GM12878 (cell line): ENCODE data around the gene KIF1C. TPM values are rescaled to one million over a fixed set of nuclear protein-coding genes. Genes with fewer than 3 reads are reported as not detected.

Source experiments
- ATAC-seq: fragments of 200-7000 bp; cut with Tn5 transposase; 3 replicates; pipeline ENCODE4 v1.9.1; 2020; ENCODE audit warnings: mild to moderate bottlenecking, moderate library complexity
- BruUV-seq: library from RNA; stranded (reverse); fragments of 400-500 nt; replicated peaks from 2 replicates; lab custom pipeline; 2021; lab: Mats Ljungman, UMichigan
- CTCF ChIA-PET: fragments of 300-600 bp; sonication (Branson Sonifier 250); formaldehyde crosslinking; extraction: SDS; loops from one replicate; lab custom pipeline; 2021; ENCODE audit warnings: inconsistent platforms; lab: Yijun Ruan, JAX
- POLR2A ChIA-PET: fragments of 350-600 bp; formaldehyde crosslinking; extraction: SDS; loops from one replicate; lab custom pipeline; 2021; ENCODE audit warnings: inconsistent platforms; lab: Charles Lee
- RAD21 ChIA-PET: fragments of 300-600 bp; sonication (Branson Sonifier 250); formaldehyde crosslinking; loops from one replicate; lab custom pipeline; 2023; ENCODE audit warnings: antibody characterized with exemption; ENCODE audit not compliant: unreplicated experiment; lab: Charles Lee
- SMC1A ChIA-PET: fragments of 300-600 bp; sonication (Branson Sonifier 250); formaldehyde crosslinking; loops from one replicate; lab custom pipeline; 2023; ENCODE audit not compliant: unreplicated experiment, uncharacterized antibody; lab: Charles Lee
- DNase-seq: peaks from one replicate; pipeline ENCODE4 v3.0.0-alpha.2; 2011; ENCODE audit warnings: low read depth, low spot score
- FAIRE-seq: peaks from 3 replicates; lab custom pipeline; 2011; peaks lifted over from hg19 to GRCh38; lab: Jason Lieb, UNC
- H2AFZ ChIP-seq: 2 replicates; pipeline ENCODE4 v1.6.0; 2011; ENCODE audit warnings: low read depth, low read length, control low read depth; ENCODE audit not compliant: control insufficient read depth
- H3K27ac ChIP-seq: 2 replicates; pipeline ENCODE4 v1.5.1; 2011; ENCODE audit warnings: control low read depth; ENCODE audit not compliant: control insufficient read depth, insufficient read depth
- H3K27me3 ChIP-seq, 2 experiments: replicated peaks in 1 of 2; 2 replicates each; pipeline versions ENCODE4 v1.6.0 to v1.6.1; 2011; ENCODE audit warnings: low read length in 1 of 2; ENCODE audit not compliant: control insufficient read depth in 2 of 2, insufficient read depth in 2 of 2
- H3K36me3 ChIP-seq, 2 experiments: 2 replicates each; pipeline ENCODE4 v1.5.1; 2011; ENCODE audit warnings: low read length in 1 of 2; ENCODE audit not compliant: control insufficient read depth in 2 of 2, insufficient read depth in 2 of 2
- H3K4me1 ChIP-seq: 2 replicates; pipeline ENCODE4 v1.6.1; 2011; ENCODE audit warnings: mild to moderate bottlenecking, low read length, moderate library complexity, mixed read lengths; ENCODE audit not compliant: control insufficient read depth, insufficient read depth
- H3K4me2 ChIP-seq: 2 replicates; pipeline ENCODE4 v1.6.0; 2011; ENCODE audit warnings: control low read depth; ENCODE audit not compliant: control insufficient read depth, insufficient read depth
- H3K4me3 ChIP-seq: fragments of 200-600 bp; sonication (generic); 2 replicates; pipeline ENCODE4 v1.5.1; 2016
- H3K79me2 ChIP-seq: 2 replicates; pipeline ENCODE4 v1.6.0; 2011; ENCODE audit warnings: low read length; ENCODE audit not compliant: control insufficient read depth, insufficient read depth
- H3K9ac ChIP-seq: 2 replicates; pipeline ENCODE4 v1.8.0; 2011; ENCODE audit warnings: low read length, control low read depth, mixed read lengths; ENCODE audit not compliant: control insufficient read depth, insufficient read depth
- H3K9me3 ChIP-seq: replicated peaks from 3 replicates; pipeline ENCODE4 v1.5.1; 2011; ENCODE audit warnings: mild to moderate bottlenecking, low read length; ENCODE audit not compliant: control insufficient read depth, insufficient read depth
- H4K20me1 ChIP-seq: 2 replicates; pipeline ENCODE4 v1.6.0; 2011; ENCODE audit not compliant: control insufficient read depth, insufficient read depth
- ATF7 ChIP-seq: fragments of 450-650 bp; IDR thresholded peaks from 2 replicates; pipeline ENCODE4 v1.6.1; 2016; ENCODE audit warnings: low read depth, mild to moderate bottlenecking
- BMI1 ChIP-seq: fragments of 450-650 bp; IDR thresholded peaks from 2 replicates; pipeline ENCODE4 v1.6.1; 2016; ENCODE audit warnings: mild to moderate bottlenecking, moderate library complexity, borderline replicate concordance
- CBX3 ChIP-seq: fragments of 200-600 bp; sonication (generic); IDR thresholded peaks from 2 replicates; pipeline ENCODE4 v1.6.1; 2016; ENCODE audit warnings: low read depth, borderline replicate concordance
- CEBPB ChIP-seq, 2 experiments: fragments of 150-350 bp in 1 of 2; IDR thresholded peaks; 2 replicates each; pipeline ENCODE4 v1.6.1; 2012 to 2014; ENCODE audit warnings: low read depth in 2 of 2, low read length in 2 of 2, borderline replicate concordance in 1 of 2, inconsistent platforms in 1 of 2
- CREM ChIP-seq: IDR thresholded peaks from 2 replicates; pipeline ENCODE4 v1.6.1; 2014; ENCODE audit warnings: antibody characterized with exemption, low read depth
- E4F1 ChIP-seq: fragments of 450-650 bp; IDR thresholded peaks from 2 replicates; pipeline ENCODE4 v1.6.1; 2018; ENCODE audit warnings: borderline replicate concordance, mild to moderate bottlenecking; ENCODE audit not compliant: partially characterized antibody
- HCFC1 ChIP-seq: fragments of 150-350 bp; IDR thresholded peaks from 2 replicates; pipeline ENCODE4 v1.6.1; 2014; ENCODE audit warnings: low read length
- HDAC2 ChIP-seq: fragments of 200-600 bp; sonication (generic); IDR thresholded peaks from 2 replicates; pipeline ENCODE4 v1.6.1; 2017
- HDGF ChIP-seq: fragments of 450-650 bp; IDR thresholded peaks from 2 replicates; pipeline ENCODE4 v1.6.1; 2016; ENCODE audit warnings: antibody characterized with exemption
- IKZF1 ChIP-seq: fragments of 450-650 bp; conservative IDR thresholded peaks from 2 replicates; pipeline ENCODE4 v1.6.1; 2017; ENCODE audit warnings: antibody characterized with exemption, mild to moderate bottlenecking
- JUNB ChIP-seq: IDR thresholded peaks from 2 replicates; pipeline ENCODE4 v1.6.1; 2016; ENCODE audit warnings: antibody characterized with exemption, mild to moderate bottlenecking
- LARP7 ChIP-seq: fragments of 450-650 bp; IDR thresholded peaks from 2 replicates; pipeline ENCODE4 v1.6.1; 2017; ENCODE audit warnings: mild to moderate bottlenecking
- PBX3 ChIP-seq: IDR thresholded peaks from 2 replicates; pipeline ENCODE4 v1.6.1; 2011; ENCODE audit warnings: mild to moderate bottlenecking, low read depth, low read length, moderate library complexity; ENCODE audit not compliant: insufficient replicate concordance
- PML ChIP-seq: IDR thresholded peaks from 2 replicates; pipeline ENCODE4 v1.6.1; 2012; ENCODE audit warnings: low read length, inconsistent platforms
- RFX5 ChIP-seq: IDR thresholded peaks from 2 replicates; pipeline ENCODE4 v1.6.1; 2011; ENCODE audit warnings: low read depth, low read length, improper control_type of control experiment
- RUNX3 ChIP-seq: IDR thresholded peaks from 2 replicates; pipeline ENCODE4 v1.6.1; 2012; ENCODE audit warnings: low read length, inconsistent platforms
- SPI1 ChIP-seq: IDR thresholded peaks from 2 replicates; pipeline ENCODE4 v1.6.1; 2011; ENCODE audit warnings: low read depth, mild to moderate bottlenecking, low read length, moderate library complexity, borderline replicate concordance; ENCODE audit not compliant: insufficient read depth
- SREBF1 ChIP-seq: IDR thresholded peaks from 2 replicates; pipeline ENCODE4 v1.6.1; 2012; ENCODE audit warnings: mild to moderate bottlenecking, low read length
- STAT1 ChIP-seq: fragments of 450-650 bp; conservative IDR thresholded peaks from 2 replicates; pipeline ENCODE4 v1.6.1; 2014; ENCODE audit warnings: antibody characterized with exemption, mild to moderate bottlenecking
- SUZ12 ChIP-seq: fragments of 200-600 bp; sonication (generic); IDR thresholded peaks from one replicate; pipeline ENCODE4 v1.6.1; 2018; ENCODE audit warnings: antibody characterized with exemption, mild to moderate bottlenecking; ENCODE audit not compliant: unreplicated experiment
- ZNF622 ChIP-seq: fragments of 450-650 bp; IDR thresholded peaks from 2 replicates; pipeline ENCODE4 v1.6.1; 2017; ENCODE audit warnings: mild to moderate bottlenecking, inconsistent platforms
- ZZZ3 ChIP-seq: IDR thresholded peaks from 2 replicates; pipeline ENCODE4 v1.6.1; 2011; ENCODE audit warnings: low read depth; ENCODE audit not compliant: control insufficient read depth, insufficient read length
- WGBS: methylation state at CpG from one replicate; pipeline ENCODE4 v1.1.6; 2016; ENCODE audit warnings: low lambda C conversion rate; ENCODE audit not compliant: insufficient replicate concordance, insufficient coverage; ENCODE audit errors: missing lambda C conversion rate; 5-methylcytosine and 5-hydroxymethylcytosine counted together
- in situ Hi-C: fragments of 300-500 bp; cut with MboI; formaldehyde crosslinking; loops from 9 replicates; pipeline ENCODE4 v1.14.3; 2018; ENCODE audit warnings: mixed read lengths
- intact Hi-C: fragments of 100-400 bp; cut with micrococcal nuclease; formaldehyde crosslinking; loops from one replicate; pipeline ENCODE4 v1.14.2; 2022; ENCODE audit not compliant: unreplicated experiment
- polyA plus RNA-seq, 11 experiments: library from polyadenylated mRNA; depleted of rRNA in 4 of 11; unstranded in 6 of 11; stranded (reverse) in 5 of 11; fragments of >200 nt; fragmentation: Nextera tagmentation in 4 of 11; fragmentation: Illumina TruSeq in 1 of 11; extraction: Ambion mirVana in 4 of 11; extraction: Trizol in 1 of 11; gene quantifications; 1 replicate in 1 of 11; 2 replicates in 10 of 11; pipeline versions ENCODE4 v1.2.1 to v1.2.3, GENCODE V29; 2011 to 2016; ENCODE audit warnings: inconsistent platforms in 2 of 11, missing spikeins in 2 of 11, low read depth in 1 of 11
- total RNA-seq, 4 experiments: library from RNA; depleted of rRNA in 3 of 4; stranded (reverse); fragments of >200 nt in 3 of 4; fragmentation: Illumina TruSeq in 1 of 4; extraction: Trizol in 1 of 4; gene quantifications; 2 replicates each; pipeline versions ENCODE4 v1.2.1 to v1.2.3, GENCODE V29; 2013 to 2021

KIF1C gene
- total and polyA plus RNA-seq, 10 of the 15 experiments (the other 5 are each of a cell fraction or from before 2014, with no cell fraction given): 1.4 to 65.9 (median 21.1) TPM

GRCh38 chr17:4966844-4967538 is 30.8 kb upstream of the KIF1C start:
- H3K27me3 ChIP-seq: no peaks in the 10 kb centered on the region
- ChIA-PET SMC1A (interaction anchor here (0.7 to 4.3 kb wide), 22 partner anchors 10 to 271 kb away, joined by 3 to 50 read pairs (median 4); partner anchors contain the start of genes CAMTA2, CHRNE, ENO3 and KIF1C), RAD21 (interaction anchor here (0.8 to 6.4 kb wide), 22 partner anchors 9 to 404 kb away, joined by 3 to 73 read pairs (median 4); partner anchors contain the start of genes ARRB2, CAMTA2, ENO3 and INCA1), POLR2A (interaction anchor here (0.6 to 8.5 kb wide), 15 partner anchors 11 to 453 kb away, joined by 3 to 272 read pairs (median 5); partner anchors contain the start of genes CAMTA2, ENO3, INCA1 and KIF1C), CTCF (interaction anchor here (0.6 to 3.6 kb wide), 18 partner anchors 10 to 724 kb away, joined by 3 to 28 read pairs (median 6); partner anchors contain the start of genes C1QBP, CAMTA2, CHRNE and ENO3)
- ATAC-seq (peak; percentile 91), DNase-seq (peak; percentile 100), FAIRE-seq (peak; percentile 100)
- peaks cover 14% of the 10 kb centered on the region for H3K4me1 ChIP-seq
- H3K27ac ChIP-seq: peak overlapping the region; percentile 100
- in situ Hi-C loops: no loop called here
- H4K20me1 ChIP-seq: no peaks in the 10 kb centered on the region
- intact Hi-C loops: loop anchor here (1.0 to 5.0 kb wide), 4 partner anchors 18 to 95 kb away; no protein-coding TSS in a partner anchor
- TSS peak; percentile 75 for BruUV-seq
- H3K79me2 ChIP-seq: peaks cover 29% of the 10 kb centered on the region
- H3K36me3 ChIP-seq: peaks cover 3 to 11% of the 10 kb centered on the region in 2 experiments; a peak in 2 of 4 replicates
- peak overlapping the region; percentile 89 for H3K4me3 ChIP-seq
- WGBS: under 1% methylated on average over 39 of the region's 42 CpGs
- H3K4me2 ChIP-seq: peak overlapping the region; percentile 78
- peak overlapping the region; percentile 98 for H3K9ac ChIP-seq
- peak overlapping the region; percentile 94 for H2AFZ ChIP-seq
- no peaks in the 10 kb centered on the region for H3K9me3 ChIP-seq
- no peak for TF ChIP-seq CEBPB (IDR thresholded peaks at IDR 0.05; ENCODE audit: borderline replicate concordance in 1 of 2, low read depth in 2 of 2, low read length in 2 of 2)
- 0 out of 2 replicates have a peak, but pooled peaks have one; percentile 16 for TF ChIP-seq IKZF1
- TF ChIP-seq STAT1: no peak
- TF ChIP-seq JUNB: no peak
- no peak for TF ChIP-seq ZNF622
- TF ChIP-seq SUZ12: no peak
- TF ChIP-seq LARP7: no peak
- TF ChIP-seq HDGF: peak; percentile 89; the same call in 1 of the 2 replicates
- TF ChIP-seq BMI1: no peak
- TF ChIP-seq ZZZ3: no peak
- TF ChIP-seq ATF7: 0 out of 2 replicates have a peak, but pooled peaks have one; percentile 53
- peak; percentile 76 for TF ChIP-seq RFX5
- TF ChIP-seq CBX3: no peak
- TF ChIP-seq HDAC2: no peak
- no peak for TF ChIP-seq HCFC1
- TF ChIP-seq SPI1: no peak
- 0 out of 2 replicates have a peak, but pooled peaks have one; percentile 5 for TF ChIP-seq PML
- TF ChIP-seq E4F1: peak; percentile 89
- TF ChIP-seq PBX3: peak; percentile 99
- TF ChIP-seq CREM: 0 out of 2 replicates have a peak, but pooled peaks have one; percentile 29
- no peak; the same call in 1 of the 2 replicates for TF ChIP-seq RUNX3
- no peak for TF ChIP-seq SREBF1
